Measurements from ENCODE around the gene STARD10. TPM values are rescaled to one million over a fixed set of nuclear protein-coding genes. Genes with fewer than 3 reads are reported as not detected.

STARD10 gene
- total RNA-seq, 1 donor from 2014 or later, result 28.2 TPM

DNA sequence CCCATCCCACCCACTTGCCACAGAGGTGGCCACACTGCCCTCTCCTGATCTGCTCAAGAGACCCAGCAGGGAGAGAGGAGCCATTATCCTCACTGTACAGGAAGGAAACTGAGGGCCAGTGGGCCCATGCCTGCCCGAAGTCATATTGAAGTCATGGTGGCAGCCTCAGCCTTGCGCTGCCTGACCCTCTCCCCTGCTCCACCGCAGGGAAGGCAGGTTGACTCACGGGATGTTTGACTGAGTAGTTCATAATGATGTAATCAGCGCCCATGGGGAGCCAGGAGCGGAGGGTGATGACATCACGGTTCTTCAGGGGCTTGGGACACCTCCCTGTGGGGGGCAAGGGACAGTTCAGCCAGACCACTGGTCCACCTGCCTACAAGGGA lies 35.5 kb downstream of the STARD10 start:
- Histone ChIP-seq H3K9ac (ENCODE audit: low read depth in 1 of 3, low read length in 3 of 3) (no peak overlapping the region), H3K27ac (ENCODE audit: low read depth, low read length) (no peak overlapping the region), H3K27me3 (ENCODE audit: control insufficient read depth in 3 of 3, insufficient read depth in 3 of 3, low read length in 3 of 3) (no peaks in the 10 kb centered on the region), H3K4me3 (ENCODE audit: low read length in 3 of 3) (no peak overlapping the region), H3K4me1 (ENCODE audit: control insufficient read depth in 3 of 3, insufficient read depth in 3 of 3, low read length in 3 of 3) (peaks cover 9 to 31% (median 13%) of the 10 kb centered on the region in 3 donors), H3K9me3 (ENCODE audit: control insufficient read depth in 3 of 3, low read length in 3 of 3) (no peaks in the 10 kb centered on the region), H3K36me3 (ENCODE audit: control insufficient read depth in 3 of 3, insufficient read depth in 3 of 3, low read length in 3 of 3) (peaks cover 7 to 15% (median 14%) of the 10 kb centered on the region in 3 donors)

- H3K4me1 ChIP-seq (ENCODE audit: control insufficient read depth in 3 of 3, insufficient read depth in 3 of 3, low read length in 3 of 3), result peaks cover 20 to 42% (median 21%) of the 10 kb centered on the region in 3 donors
- no peak overlapping the region for H3K27ac ChIP-seq (ENCODE audit: low read depth, low read length)
- H3K9me3 ChIP-seq (ENCODE audit: control insufficient read depth in 3 of 3, low read length in 3 of 3), result no peaks in the 10 kb centered on the region
Observed at GRCh38 chr11:72755713-72756285, 38.0 kb downstream of the STARD10 start.

GRCh38 chr11:72754544-72755155 lies 39.2 kb downstream of the STARD10 start:
- H3K4me3 ChIP-seq (ENCODE audit: low read length in 3 of 3), result no peak overlapping the region

More at GRCh38 chr11:72755713-72756285, 38.0 kb downstream of the STARD10 start:
- no peak overlapping the region for H3K4me3 ChIP-seq (ENCODE audit: low read length in 3 of 3)
- H3K9ac ChIP-seq (ENCODE audit: low read depth in 1 of 3, low read length in 3 of 3), result no peak overlapping the region
- H3K27me3 ChIP-seq (ENCODE audit: control insufficient read depth in 3 of 3, insufficient read depth in 3 of 3, low read length in 3 of 3), result no peaks in the 10 kb centered on the region
- peaks cover 7 to 15% (median 14%) of the 10 kb centered on the region in 3 donors for H3K36me3 ChIP-seq (ENCODE audit: control insufficient read depth in 3 of 3, insufficient read depth in 3 of 3, low read length in 3 of 3)

DNA sequence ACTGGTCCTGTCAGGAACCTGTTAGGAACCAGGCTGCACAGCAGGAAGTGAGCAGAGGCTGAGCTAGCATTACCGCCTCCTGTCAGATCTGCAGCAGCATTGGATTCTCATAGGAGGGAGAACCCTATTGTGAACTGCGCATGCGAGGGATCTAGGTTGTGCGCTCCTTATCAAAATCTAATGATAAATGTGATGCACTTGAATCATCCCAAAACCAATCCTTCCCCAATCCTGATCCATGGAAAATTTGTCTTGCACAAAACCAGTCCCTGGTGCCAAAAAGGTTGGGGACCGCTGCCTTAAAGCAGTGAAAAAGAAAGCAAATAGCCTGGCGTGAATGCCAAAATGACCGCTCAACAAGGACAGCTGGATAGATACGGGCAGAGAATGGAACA lies 39.7 kb downstream of the STARD10 start:
- no peaks in the 10 kb centered on the region for H3K9me3 ChIP-seq (ENCODE audit: control insufficient read depth in 3 of 3, low read length in 3 of 3)
- H3K36me3 ChIP-seq (ENCODE audit: control insufficient read depth in 3 of 3, insufficient read depth in 3 of 3, low read length in 3 of 3), result peaks cover 7 to 15% (median 12%) of the 10 kb centered on the region in 3 donors
- H3K27me3 ChIP-seq (ENCODE audit: control insufficient read depth in 3 of 3, insufficient read depth in 3 of 3, low read length in 3 of 3), result no peaks in the 10 kb centered on the region
- H3K27ac ChIP-seq (ENCODE audit: low read depth, low read length), result no peak overlapping the region
- H3K4me3 ChIP-seq (ENCODE audit: low read length in 3 of 3), result no peak overlapping the region
- H3K4me1 ChIP-seq (ENCODE audit: control insufficient read depth in 3 of 3, insufficient read depth in 3 of 3, low read length in 3 of 3), result peaks cover 18 to 37% (median 20%) of the 10 kb centered on the region in 3 donors
- no peak overlapping the region for H3K9ac ChIP-seq (ENCODE audit: low read depth in 1 of 3, low read length in 3 of 3)

More at GRCh38 chr11:72754544-72755155, 39.2 kb downstream of the STARD10 start:
- Histone ChIP-seq H3K27me3 (ENCODE audit: control insufficient read depth in 3 of 3, insufficient read depth in 3 of 3, low read length in 3 of 3) (no peaks in the 10 kb centered on the region), H3K4me1 (ENCODE audit: control insufficient read depth in 3 of 3, insufficient read depth in 3 of 3, low read length in 3 of 3) (peaks cover 18 to 41% (median 20%) of the 10 kb centered on the region in 3 donors), H3K27ac (ENCODE audit: low read depth, low read length) (no peak overlapping the region), H3K36me3 (ENCODE audit: control insufficient read depth in 3 of 3, insufficient read depth in 3 of 3, low read length in 3 of 3) (peaks cover 7 to 15% (median 14%) of the 10 kb centered on the region in 3 donors), H3K9me3 (ENCODE audit: control insufficient read depth in 3 of 3, low read length in 3 of 3) (no peaks in the 10 kb centered on the region), H3K9ac (ENCODE audit: low read depth in 1 of 3, low read length in 3 of 3) (no peak overlapping the region)

DNA sequence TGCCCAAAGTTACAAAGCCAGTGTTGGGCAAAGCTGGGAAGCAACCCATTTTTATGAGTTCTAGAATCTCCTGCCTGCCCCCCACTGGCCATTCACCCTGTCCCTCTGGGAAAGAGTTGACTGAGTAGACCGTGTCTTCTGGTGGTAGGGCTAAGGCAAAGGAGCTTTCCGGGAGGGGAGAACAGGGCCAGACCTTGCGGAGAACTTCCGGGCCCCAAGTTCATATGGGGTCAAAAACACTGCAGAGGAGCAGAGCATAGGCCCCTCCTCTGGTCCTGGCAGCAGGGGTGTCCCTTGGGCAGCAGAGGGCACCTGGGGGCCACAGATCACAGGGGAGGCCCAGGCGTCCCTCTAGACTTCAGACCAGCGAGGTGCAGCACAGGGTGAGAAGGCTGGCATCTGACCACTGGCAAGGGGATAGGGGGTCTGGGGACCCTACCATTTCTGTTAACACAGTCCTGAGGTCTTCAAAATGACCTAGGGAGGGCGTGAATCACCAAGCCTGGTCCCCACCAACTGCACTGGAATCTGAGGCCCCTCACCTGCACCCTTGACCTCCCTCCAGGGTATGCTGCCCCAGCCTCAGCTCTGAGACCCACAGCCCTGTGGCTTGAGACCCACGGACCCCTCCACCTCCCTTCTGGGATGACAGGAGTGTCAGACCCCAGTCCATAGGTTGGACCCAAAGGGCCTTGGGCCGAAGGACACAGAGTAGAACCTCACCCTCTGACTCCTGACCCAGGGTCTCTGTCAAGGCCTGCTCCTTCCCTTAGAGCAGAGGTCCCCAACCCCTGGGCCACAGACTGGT lies 40.3 kb downstream of the STARD10 start:
- H3K4me1 ChIP-seq (ENCODE audit: control insufficient read depth in 3 of 3, insufficient read depth in 3 of 3, low read length in 3 of 3), result peaks cover 18 to 32% (median 20%) of the 10 kb centered on the region in 3 donors
- no peak overlapping the region for H3K9ac ChIP-seq (ENCODE audit: low read depth in 1 of 3, low read length in 3 of 3)
- no peak overlapping the region for H3K27ac ChIP-seq (ENCODE audit: low read depth, low read length)
- H3K27me3 ChIP-seq (ENCODE audit: control insufficient read depth in 3 of 3, insufficient read depth in 3 of 3, low read length in 3 of 3), result no peaks in the 10 kb centered on the region
- H3K4me3 ChIP-seq (ENCODE audit: low read length in 3 of 3), result peak overlapping the region in 1 of 3 donors; percentile 82
- H3K36me3 ChIP-seq (ENCODE audit: control insufficient read depth in 3 of 3, insufficient read depth in 3 of 3, low read length in 3 of 3), result peaks cover 6 to 10% (median 8%) of the 10 kb centered on the region in 3 donors
- H3K9me3 ChIP-seq (ENCODE audit: control insufficient read depth in 3 of 3, low read length in 3 of 3), result no peaks in the 10 kb centered on the region

DNA sequence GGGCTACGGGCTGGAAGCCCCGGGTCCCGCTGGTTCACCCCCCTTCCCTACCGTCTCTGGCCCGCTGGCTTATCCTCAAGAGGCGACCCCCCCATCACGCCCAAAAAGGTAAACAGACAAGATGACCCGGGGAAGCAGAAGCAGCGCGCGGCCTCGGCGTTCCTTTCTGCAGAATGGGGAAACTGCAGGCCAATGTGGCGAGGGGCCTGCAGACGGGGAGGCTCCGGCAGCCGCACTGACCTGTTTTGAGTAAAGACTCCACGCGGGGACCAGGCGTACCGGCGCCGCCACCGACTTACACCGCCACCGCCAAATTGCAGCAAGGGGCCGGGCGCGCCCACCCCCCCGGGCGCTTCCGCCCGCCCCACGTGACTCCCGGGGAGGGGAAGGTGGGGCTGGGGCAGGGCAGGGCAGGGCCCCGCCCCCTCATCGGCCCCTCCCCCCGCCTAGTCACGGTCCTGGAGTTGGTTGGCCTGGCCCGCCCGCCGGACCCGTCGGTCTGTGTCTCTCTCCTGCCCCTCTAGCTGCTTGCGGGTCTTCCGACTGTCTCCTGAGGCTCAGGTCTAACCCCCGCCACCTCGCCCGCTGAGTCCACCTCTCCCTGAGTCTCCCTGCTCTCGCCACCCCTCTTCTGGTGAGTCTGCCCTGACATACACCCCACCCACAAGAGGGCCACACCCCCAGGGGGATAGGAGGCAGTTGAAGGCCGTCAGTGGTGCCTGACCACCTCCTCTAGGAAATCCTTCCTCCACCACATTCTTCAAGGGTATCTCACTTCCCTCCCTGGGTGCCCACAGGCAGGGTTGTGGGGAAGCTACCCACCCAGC lies 41.5 kb downstream of the STARD10 start, which contains the start of gene ARAP1:
TSS of gene ARAP1 (minus strand) at position 321 of the 827 bp plus-strand sequence. CDS start 25,280 bp downstream, outside the sequence.
- Histone ChIP-seq H3K4me3 (ENCODE audit: low read length in 3 of 3) (peak within 1 kb of the TSS; percentile 74 to 82 (median 81)), H3K9ac (ENCODE audit: low read depth in 1 of 3, low read length in 3 of 3) (peak within 1 kb of the TSS; percentile 78 to 82 (median 79)), H3K27me3 (ENCODE audit: control insufficient read depth in 3 of 3, insufficient read depth in 3 of 3, low read length in 3 of 3) (no peaks in the 10 kb centered on the region), H3K36me3 (ENCODE audit: control insufficient read depth in 3 of 3, insufficient read depth in 3 of 3, low read length in 3 of 3) (peaks cover under 1 to 3% (median 2%) of the 10 kb centered on the region in 3 donors), H3K4me1 (ENCODE audit: control insufficient read depth in 3 of 3, insufficient read depth in 3 of 3, low read length in 3 of 3) (peaks cover 18 to 32% (median 20%) of the 10 kb centered on the region in 3 donors), H3K9me3 (ENCODE audit: control insufficient read depth in 3 of 3, low read length in 3 of 3) (no peaks in the 10 kb centered on the region), H3K27ac (ENCODE audit: low read depth, low read length) (peak within 1 kb of the TSS; percentile 59)

GRCh38 chr11:72751116-72752087 lies 42.4 kb downstream of the STARD10 start:
- Histone ChIP-seq H3K9ac (ENCODE audit: low read depth in 1 of 3, low read length in 3 of 3) (peak overlapping the region; percentile 65 to 76 (median 71)), H3K27ac (ENCODE audit: low read depth, low read length) (no peak overlapping the region), H3K4me1 (ENCODE audit: control insufficient read depth in 3 of 3, insufficient read depth in 3 of 3, low read length in 3 of 3) (peaks cover 18 to 32% (median 20%) of the 10 kb centered on the region in 3 donors), H3K36me3 (ENCODE audit: control insufficient read depth in 3 of 3, insufficient read depth in 3 of 3, low read length in 3 of 3) (no peaks in the 10 kb centered on the region), H3K27me3 (ENCODE audit: control insufficient read depth in 3 of 3, insufficient read depth in 3 of 3, low read length in 3 of 3) (no peaks in the 10 kb centered on the region), H3K9me3 (ENCODE audit: control insufficient read depth in 3 of 3, low read length in 3 of 3) (no peaks in the 10 kb centered on the region), H3K4me3 (ENCODE audit: low read length in 3 of 3) (peak overlapping the region; percentile 74 to 82 (median 81))

- no peak overlapping the region for H3K27ac ChIP-seq (ENCODE audit: low read depth, low read length)
- no peak overlapping the region for H3K4me3 ChIP-seq (ENCODE audit: low read length in 3 of 3)
- no peak overlapping the region for H3K9ac ChIP-seq (ENCODE audit: low read depth in 1 of 3, low read length in 3 of 3)
- no peaks in the 10 kb centered on the region for H3K36me3 ChIP-seq (ENCODE audit: control insufficient read depth in 3 of 3, insufficient read depth in 3 of 3, low read length in 3 of 3)
- H3K27me3 ChIP-seq (ENCODE audit: control insufficient read depth in 3 of 3, insufficient read depth in 3 of 3, low read length in 3 of 3), result no peaks in the 10 kb centered on the region
- no peaks in the 10 kb centered on the region for H3K9me3 ChIP-seq (ENCODE audit: control insufficient read depth in 3 of 3, low read length in 3 of 3)
- H3K4me1 ChIP-seq (ENCODE audit: control insufficient read depth in 3 of 3, insufficient read depth in 3 of 3, low read length in 3 of 3), result peaks cover 15 to 27% (median 18%) of the 10 kb centered on the region in 3 donors
Observed at GRCh38 chr11:72750556-72751115, 43.2 kb downstream of the STARD10 start.
